GM12865 (cell line): ENCODE measurements around the gene CDKN2AIP.
"Not testable (repeated sequence)": the region's sequence is repeated elsewhere in the genome, so short reads cannot be mapped to it uniquely, and the experiment has no call there.

Experiments
- DNase-seq: peaks from one replicate; pipeline ENCODE4 v3.0.0; 2010; ENCODE audit warnings: low read depth
- H3K4me3 ChIP-seq: 2 replicates; pipeline ENCODE4 v1.5.1; 2011; ENCODE audit warnings: mild to moderate bottlenecking, low read depth, low read length, control low read depth
- CTCF ChIP-seq: IDR thresholded peaks from 2 replicates; pipeline ENCODE4 v1.5.1; 2011; ENCODE audit warnings: low read length, control low read depth, low read depth, inconsistent platforms; ENCODE audit not compliant: insufficient read depth; ENCODE audit errors: missing control alignments

Gene CDKN2AIP

GRCh38 chr4:183447646-183448045 is 3.2 kb downstream of the CDKN2AIP start:
- no peak for TF ChIP-seq CTCF
- no peak overlapping the region for H3K4me3 ChIP-seq
- DNase-seq, result no peak

- DNase-seq, result no peak
Observed at GRCh38 chr4:183448436-183448835, 4.0 kb downstream of the CDKN2AIP start.

GRCh38 chr4:183449193-183449882 is 4.9 kb downstream of the CDKN2AIP start:
- no peak for DNase-seq
- no peak for TF ChIP-seq CTCF
- no peak overlapping the region for H3K4me3 ChIP-seq

More at GRCh38 chr4:183448436-183448835, 4.0 kb downstream of the CDKN2AIP start:
- TF ChIP-seq CTCF, result no peak
- H3K4me3 ChIP-seq, result no peak overlapping the region

GRCh38 chr4:183450108-183450507 is 5.7 kb downstream of the CDKN2AIP start:
- H3K4me3 ChIP-seq, result no peak overlapping the region
- no peak for DNase-seq
- no peak for TF ChIP-seq CTCF

- H3K4me3 ChIP-seq, result no peak overlapping the region
- no peak for DNase-seq
- TF ChIP-seq CTCF, result no peak
Observed at GRCh38 chr4:183455431-183456195, 11.2 kb downstream of the CDKN2AIP start.

- TF ChIP-seq CTCF, result no peak
- no peak overlapping the region for H3K4me3 ChIP-seq
- no peak for DNase-seq
Observed at GRCh38 chr4:183458005-183458404, 13.6 kb downstream of the CDKN2AIP start.

GRCh38 chr4:183463903-183464619 is 19.6 kb downstream of the CDKN2AIP start:
- not testable (repeated sequence) for DNase-seq

GRCh38 chr4:183465879-183466278 is 21.4 kb downstream of the CDKN2AIP start:
- not testable (repeated sequence) for DNase-seq, H3K4me3 ChIP-seq

More at GRCh38 chr4:183463903-183464619, 19.6 kb downstream of the CDKN2AIP start:
- not testable (repeated sequence) for H3K4me3 ChIP-seq
